Coronary artery (tissue), 2 donors: ENCODE results near the gene APPL2.
A peak's percentile ranks its signal among the peaks of the same experiment; 100 is the strongest.

Experiments used
- DNase-seq: peaks from one replicate; pipeline ENCODE4 v3.0.0-alpha.2; 2017; ENCODE audit warnings: low spot score
- H3K27ac ChIP-seq, 2 donors: fragments of 200-600 bp; sonication (generic); one replicate each; pipeline ENCODE4 v1.5.1; 2016 to 2019
- H3K4me3 ChIP-seq: fragments of 200-600 bp; sonication (generic); 2 replicates; pipeline ENCODE4 v1.5.1; 2016; ENCODE audit warnings: mild to moderate bottlenecking, moderate library complexity
- CTCF ChIP-seq: fragments of 200-600 bp; sonication (generic); IDR thresholded peaks from one replicate; pipeline ENCODE4 v1.5.1; 2019; ENCODE audit warnings: antibody characterized with exemption

The APPL2 gene

GRCh38 chr12:105223352-105223845 is 12.6 kb downstream of the APPL2 start:
- DNase-seq: no peak
- Histone ChIP-seq H3K4me3 (no peak overlapping the region), H3K27ac (peak overlapping the region in 1 of 2 donors; percentile 5)
- TF ChIP-seq CTCF: no peak

GRCh38 chr12:105222726-105223351 is 13.1 kb downstream of the APPL2 start:
- no peak overlapping the region for H3K4me3 ChIP-seq
- DNase-seq: no peak
- peak overlapping the region in 1 of 2 donors; percentile 13 for H3K27ac ChIP-seq
- no peak for TF ChIP-seq CTCF

GRCh38 chr12:105222284-105222655 is 13.7 kb downstream of the APPL2 start:
- TF ChIP-seq CTCF: no peak
- peak overlapping the region in 1 of 2 donors; percentile 13 for H3K27ac ChIP-seq

GRCh38 chr12:105221583-105222283 is 14.2 kb downstream of the APPL2 start:
- Histone ChIP-seq H3K4me3 (no peak overlapping the region), H3K27ac (no peak overlapping the region)
- no peak for DNase-seq
- TF ChIP-seq CTCF: no peak

More at GRCh38 chr12:105222284-105222655, 13.7 kb downstream of the APPL2 start:
- no peak for DNase-seq
- H3K4me3 ChIP-seq: no peak overlapping the region

GRCh38 chr12:105220929-105221290 is 15.1 kb downstream of the APPL2 start:
- no peak for TF ChIP-seq CTCF
- no peak overlapping the region for H3K27ac ChIP-seq

GRCh38 chr12:105220150-105220928 is 15.6 kb downstream of the APPL2 start:
- Histone ChIP-seq H3K4me3 (no peak overlapping the region), H3K27ac (no peak overlapping the region)
- DNase-seq: no peak
- no peak for TF ChIP-seq CTCF

More at GRCh38 chr12:105220929-105221290, 15.1 kb downstream of the APPL2 start:
- no peak for DNase-seq
- no peak overlapping the region for H3K4me3 ChIP-seq
